Lower leg skin (tissue), 3 donors: ENCODE data around the gene GSE1.

Experiments used
- CTCF ChIP-seq, 3 donors: fragments of 450-650 bp; IDR thresholded peaks; one replicate each; pipeline ENCODE4 v1.5.1; 2016; ENCODE audit warnings: antibody characterized with exemption in 3 of 3, mild to moderate bottlenecking in 3 of 3, moderate library complexity in 2 of 3
- POLR2A ChIP-seq, 2 donors: fragments of 450-650 bp; IDR thresholded peaks; one replicate each; pipeline ENCODE4 v1.6.1; 2016 to 2017; ENCODE audit warnings: antibody characterized with exemption in 2 of 2, mild to moderate bottlenecking in 1 of 2, moderate library complexity in 1 of 2

GRCh38 chr16:85588562-85589503, 24.3 kb upstream of the GSE1 start:
- no peak for TF ChIP-seq CTCF (IDR thresholded peaks at IDR 0.05)
- TF ChIP-seq POLR2A (IDR thresholded peaks at IDR 0.05) = no peak
